Karpas-422 (cell line): ENCODE data around the gene LYZL4. TPM values are rescaled to one million over a fixed set of nuclear protein-coding genes. Genes with fewer than 3 reads are reported as not detected.
A peak's percentile ranks its signal among the peaks of the same experiment; 100 is the strongest.

Experiments
- DNase-seq: peaks from one replicate; pipeline ENCODE4 v3.0.0-alpha.2; 2015
- H2AFZ ChIP-seq: fragments of 200-600 bp; sonication (generic); 2 replicates; pipeline ENCODE4 v1.6.1; 2014; ENCODE audit warnings: antibody characterized with exemption, low read length, mixed read lengths
- H3K27ac ChIP-seq: fragments of 200-600 bp; sonication (generic); 2 replicates; pipeline ENCODE4 v1.5.1; 2014; ENCODE audit warnings: mild to moderate bottlenecking, low read length, moderate library complexity
- H3K27me3 ChIP-seq: fragments of 200-600 bp; sonication (generic); 2 replicates; pipeline ENCODE4 v1.6.1; 2014; ENCODE audit warnings: low read length, mixed read lengths
- H3K36me3 ChIP-seq: fragments of 200-600 bp; sonication (generic); 2 replicates; pipeline ENCODE4 v1.6.1; 2014; ENCODE audit warnings: low read length, mixed read lengths; ENCODE audit not compliant: insufficient read depth
- H3K4me1 ChIP-seq: fragments of 200-600 bp; sonication (generic); 2 replicates; pipeline ENCODE4 v1.6.1; 2014; ENCODE audit warnings: mild to moderate bottlenecking, low read length, mixed read lengths
- H3K4me2 ChIP-seq: fragments of 200-600 bp; sonication (generic); 2 replicates; pipeline ENCODE4 v1.6.1; 2014; ENCODE audit warnings: low read length, low read depth, mild to moderate bottlenecking; ENCODE audit not compliant: poor library complexity, severe bottlenecking
- H3K4me3 ChIP-seq: fragments of 200-600 bp; sonication (generic); 2 replicates; pipeline ENCODE4 v1.5.1; 2014; ENCODE audit warnings: mild to moderate bottlenecking, antibody characterized with exemption, low read length, mixed read lengths
- H3K79me2 ChIP-seq: fragments of 200-600 bp; sonication (generic); 2 replicates; pipeline ENCODE4 v1.6.1; 2014; ENCODE audit warnings: mild to moderate bottlenecking, low read length, mixed read lengths
- H3K9ac ChIP-seq: fragments of 200-600 bp; sonication (generic); 2 replicates; pipeline ENCODE4 v1.6.0; 2014; ENCODE audit warnings: low read length
- H3K9me2 ChIP-seq: fragments of 200-600 bp; sonication (generic), shearing (Covaris generic); replicated peaks from 2 replicates; pipeline ENCODE4 v1.6.0; 2014; ENCODE audit warnings: mild to moderate bottlenecking, low read length, moderate library complexity; ENCODE audit not compliant: insufficient read depth
- H3K9me3 ChIP-seq: fragments of 300-700, 200-600 bp; sonication (generic); 2 replicates; pipeline ENCODE4 v1.6.1; 2014; ENCODE audit warnings: low read length, mixed read lengths
- H4K20me1 ChIP-seq: fragments of 200-600 bp; sonication (generic); 2 replicates; pipeline ENCODE4 v1.6.1; 2014; ENCODE audit warnings: mild to moderate bottlenecking, antibody characterized with exemption, low read length, low read depth; ENCODE audit not compliant: insufficient read depth
- total RNA-seq: library from RNA; depleted of rRNA; stranded (reverse); fragments of >200 nt; shearing (Covaris generic); gene quantifications from 2 replicates; pipeline ENCODE4 v1.2.3, GENCODE V29; 2014; ENCODE audit warnings: low replicate concordance

Gene LYZL4
- total RNA-seq, 1 experiment from 2014 or later, result not detected

- Histone ChIP-seq H2AFZ (no peak overlapping the region), H3K9me3 (no peaks in the 10 kb centered on the region), H3K9ac (no peak overlapping the region), H3K36me3 (no peaks in the 10 kb centered on the region), H3K4me1 (peaks cover 17% of the 10 kb centered on the region), H4K20me1 (no peaks in the 10 kb centered on the region), H3K4me2 (no peak overlapping the region), H3K9me2 (no peaks in the 10 kb centered on the region), H3K27me3 (no peaks in the 10 kb centered on the region), H3K4me3 (no peak overlapping the region), H3K79me2 (no peaks in the 10 kb centered on the region), H3K27ac (no peak overlapping the region)
- no peak for DNase-seq
Observed at GRCh38 chr3:42446111-42447050, 36.0 kb upstream of the LYZL4 start.

GRCh38 chr3:42443819-42444436, 33.5 kb upstream of the LYZL4 start:
- Histone ChIP-seq H3K4me1 (no peaks in the 10 kb centered on the region), H3K9ac (no peak overlapping the region), H3K79me2 (no peaks in the 10 kb centered on the region), H3K27me3 (no peaks in the 10 kb centered on the region), H3K9me2 (no peaks in the 10 kb centered on the region), H3K4me2 (no peak overlapping the region), H3K27ac (no peak overlapping the region), H2AFZ (no peak overlapping the region), H4K20me1 (no peaks in the 10 kb centered on the region), H3K9me3 (no peaks in the 10 kb centered on the region), H3K36me3 (no peaks in the 10 kb centered on the region), H3K4me3 (no peak overlapping the region)
- DNase-seq, result peak; percentile 91

GRCh38 chr3:42443292-42443691, 32.9 kb upstream of the LYZL4 start:
- H3K79me2 ChIP-seq, result no peaks in the 10 kb centered on the region
- no peak overlapping the region for H2AFZ ChIP-seq
- H3K4me1 ChIP-seq, result peaks cover 5% of the 10 kb centered on the region
- no peaks in the 10 kb centered on the region for H3K36me3 ChIP-seq
- H3K9me2 ChIP-seq, result no peaks in the 10 kb centered on the region
- no peaks in the 10 kb centered on the region for H4K20me1 ChIP-seq
- H3K27me3 ChIP-seq, result no peaks in the 10 kb centered on the region
- no peak for DNase-seq
- H3K4me3 ChIP-seq, result no peak overlapping the region
- no peak overlapping the region for H3K27ac ChIP-seq
- H3K9ac ChIP-seq, result no peak overlapping the region
- no peaks in the 10 kb centered on the region for H3K9me3 ChIP-seq
- no peak overlapping the region for H3K4me2 ChIP-seq

GRCh38 chr3:42442640-42443039, 32.2 kb upstream of the LYZL4 start:
- DNase-seq, result no peak

DNA sequence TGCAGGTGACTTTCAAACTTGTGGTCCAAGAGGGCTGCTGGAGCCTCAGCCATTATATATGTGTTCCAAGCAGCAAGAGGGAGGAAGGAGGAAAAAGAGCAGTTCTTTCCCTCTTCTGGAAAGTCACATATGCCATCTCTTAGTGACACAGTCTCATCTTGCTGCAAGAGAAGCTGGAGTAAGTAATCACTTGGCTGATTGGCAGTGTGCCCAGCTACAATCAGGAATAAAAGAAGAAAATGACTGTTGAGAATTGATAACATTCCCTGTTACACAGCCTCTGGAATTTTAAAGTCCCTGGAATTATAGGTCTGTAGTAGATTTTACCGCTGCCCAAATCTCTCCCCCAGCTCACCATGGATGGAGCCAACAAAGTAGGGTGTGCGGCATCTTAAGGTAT, 31.4 kb upstream of the LYZL4 start:
- H3K79me2 ChIP-seq, result no peaks in the 10 kb centered on the region

More at GRCh38 chr3:42442640-42443039, 32.2 kb upstream of the LYZL4 start:
- H3K79me2 ChIP-seq, result no peaks in the 10 kb centered on the region
- no peaks in the 10 kb centered on the region for H3K27me3 ChIP-seq
- no peak overlapping the region for H3K4me2 ChIP-seq
- no peak overlapping the region for H3K9ac ChIP-seq
- H3K36me3 ChIP-seq, result no peaks in the 10 kb centered on the region
- H3K4me1 ChIP-seq, result peaks cover 8% of the 10 kb centered on the region
- H3K4me3 ChIP-seq, result no peak overlapping the region
- no peaks in the 10 kb centered on the region for H3K9me3 ChIP-seq
- no peaks in the 10 kb centered on the region for H3K9me2 ChIP-seq
- no peak overlapping the region for H2AFZ ChIP-seq
- H3K27ac ChIP-seq, result no peak overlapping the region
- no peaks in the 10 kb centered on the region for H4K20me1 ChIP-seq

DNA sequence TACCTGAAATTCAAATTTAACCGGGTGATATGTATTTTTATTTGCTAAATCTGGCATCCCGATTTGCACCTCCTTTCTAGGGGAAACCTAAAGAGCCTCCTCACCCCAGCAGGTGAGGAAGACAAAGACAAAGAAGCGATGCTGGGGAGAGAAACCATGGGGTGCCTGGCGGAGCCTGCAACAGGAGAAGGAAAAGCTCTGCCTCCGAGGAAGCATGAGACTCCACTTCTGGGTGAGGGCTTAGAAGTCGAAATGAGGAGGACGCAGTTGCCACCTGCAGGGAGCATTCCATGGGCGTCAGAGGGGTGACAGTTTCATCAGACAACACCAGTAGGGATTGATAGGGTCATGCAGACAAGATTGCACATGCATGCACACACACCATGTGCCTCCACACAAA, 30.5 kb upstream of the LYZL4 start:
- no peak overlapping the region for H3K27ac ChIP-seq
- H3K4me1 ChIP-seq, result peaks cover 8% of the 10 kb centered on the region
- H3K36me3 ChIP-seq, result no peaks in the 10 kb centered on the region
- H3K79me2 ChIP-seq, result no peaks in the 10 kb centered on the region
- no peaks in the 10 kb centered on the region for H3K9me3 ChIP-seq
- H3K4me2 ChIP-seq, result no peak overlapping the region
- no peaks in the 10 kb centered on the region for H3K9me2 ChIP-seq
- H3K4me3 ChIP-seq, result no peak overlapping the region
- H3K9ac ChIP-seq, result no peak overlapping the region
- H3K27me3 ChIP-seq, result no peaks in the 10 kb centered on the region
- no peak overlapping the region for H2AFZ ChIP-seq
- DNase-seq, result no peak
- no peaks in the 10 kb centered on the region for H4K20me1 ChIP-seq

More for the DNA sequence above, 31.4 kb upstream of the LYZL4 start:
- no peak overlapping the region for H3K4me3 ChIP-seq
- no peaks in the 10 kb centered on the region for H3K27me3 ChIP-seq
- no peaks in the 10 kb centered on the region for H3K9me2 ChIP-seq
- no peak overlapping the region for H3K9ac ChIP-seq
- H3K27ac ChIP-seq, result no peak overlapping the region
- H4K20me1 ChIP-seq, result no peaks in the 10 kb centered on the region
- H3K36me3 ChIP-seq, result no peaks in the 10 kb centered on the region
- H2AFZ ChIP-seq, result no peak overlapping the region
- no peaks in the 10 kb centered on the region for H3K9me3 ChIP-seq
- no peak overlapping the region for H3K4me2 ChIP-seq
- H3K4me1 ChIP-seq, result peaks cover 8% of the 10 kb centered on the region
- no peak for DNase-seq

- no peaks in the 10 kb centered on the region for H4K20me1 ChIP-seq
- no peaks in the 10 kb centered on the region for H3K9me2 ChIP-seq
- H3K9ac ChIP-seq, result no peak overlapping the region
- no peak overlapping the region for H3K27ac ChIP-seq
- no peaks in the 10 kb centered on the region for H3K36me3 ChIP-seq
- H3K4me2 ChIP-seq, result no peak overlapping the region
- H2AFZ ChIP-seq, result no peak overlapping the region
- no peaks in the 10 kb centered on the region for H3K9me3 ChIP-seq
- no peaks in the 10 kb centered on the region for H3K27me3 ChIP-seq
- no peaks in the 10 kb centered on the region for H3K79me2 ChIP-seq
- DNase-seq, result no peak
- H3K4me1 ChIP-seq, result peaks cover 8% of the 10 kb centered on the region
- no peak overlapping the region for H3K4me3 ChIP-seq
Observed at GRCh38 chr3:42439261-42440115, 29.1 kb upstream of the LYZL4 start.

DNA sequence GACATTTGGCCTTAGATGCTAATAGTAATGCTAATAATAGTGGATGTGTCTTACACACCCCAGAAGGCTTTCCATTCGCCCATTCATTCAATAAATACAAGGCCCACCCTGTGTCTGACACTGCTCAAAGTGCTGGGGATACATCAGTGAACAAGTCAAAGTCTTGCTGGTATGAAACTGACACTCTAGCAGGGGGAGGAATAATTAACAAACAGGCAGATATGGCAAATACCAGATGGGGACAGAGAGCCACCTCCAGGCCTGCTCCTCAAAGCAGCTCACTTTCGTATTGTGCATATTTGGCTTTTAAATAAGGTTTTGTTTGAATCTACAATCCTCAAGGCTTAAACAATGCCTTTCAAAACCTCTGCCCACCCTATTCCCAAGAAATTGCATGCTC, 28.3 kb upstream of the LYZL4 start:
- Histone ChIP-seq H3K27ac (no peak overlapping the region), H3K9me2 (no peaks in the 10 kb centered on the region), H3K4me1 (peaks cover 8% of the 10 kb centered on the region), H3K79me2 (no peaks in the 10 kb centered on the region), H3K36me3 (no peaks in the 10 kb centered on the region), H3K9ac (no peak overlapping the region), H3K27me3 (no peaks in the 10 kb centered on the region), H2AFZ (no peak overlapping the region), H3K4me2 (no peak overlapping the region), H3K4me3 (no peak overlapping the region), H4K20me1 (no peaks in the 10 kb centered on the region), H3K9me3 (no peaks in the 10 kb centered on the region)
- no peak for DNase-seq
